ENCODE data around the gene STIM1. TPM values are rescaled to one million over a fixed set of nuclear protein-coding genes. Genes with fewer than 3 reads are reported as not detected.

STIM1 gene
- total RNA-seq, 1 experiment from 2014 or later = 93.6 TPM

GRCh38 chr11:3970108-3970507 lies 114.6 kb downstream of the STIM1 start:
- Histone ChIP-seq H3K4me1 (ENCODE audit: control insufficient read depth, insufficient read depth, low read length) (no peaks in the 10 kb centered on the region), H3K9me3 (ENCODE audit: control insufficient read depth, insufficient read depth, low read depth, low read length) (no peaks in the 10 kb centered on the region), H3K4me3 (ENCODE audit: low read depth in 2 of 2, low read length in 2 of 2) (no peak overlapping the region), H3K36me3 (ENCODE audit: control insufficient read depth, insufficient read depth, low read length) (no peaks in the 10 kb centered on the region), H3K27me3 (ENCODE audit: control insufficient read depth, insufficient read depth, low read length) (no peaks in the 10 kb centered on the region), H3K27ac (ENCODE audit: low read length) (no peak overlapping the region)
- in situ Hi-C loops (cut with HindIII; ENCODE audit: low pct_unique_long_range_greater_than_20kb, low sequenced_read_pairs) = no loop called here
- POLR2A ChIA-PET = interaction anchor here (0.7 to 0.8 kb wide), 2 partner anchors 74 to 295 kb away, joined by 4 to 10 read pairs; no protein-coding TSS in a partner anchor
- BruUV-seq (replicated peaks) = no TSS peak
- CTCF ChIA-PET = no interaction called here
- DNase-seq (ENCODE audit: low read depth, low spot score) = no peak
- intact Hi-C loops (cut with micrococcal nuclease; ENCODE audit: unreplicated experiment) = no loop called here
- no peak for ATAC-seq
- TF ChIP-seq, protein P1, sequence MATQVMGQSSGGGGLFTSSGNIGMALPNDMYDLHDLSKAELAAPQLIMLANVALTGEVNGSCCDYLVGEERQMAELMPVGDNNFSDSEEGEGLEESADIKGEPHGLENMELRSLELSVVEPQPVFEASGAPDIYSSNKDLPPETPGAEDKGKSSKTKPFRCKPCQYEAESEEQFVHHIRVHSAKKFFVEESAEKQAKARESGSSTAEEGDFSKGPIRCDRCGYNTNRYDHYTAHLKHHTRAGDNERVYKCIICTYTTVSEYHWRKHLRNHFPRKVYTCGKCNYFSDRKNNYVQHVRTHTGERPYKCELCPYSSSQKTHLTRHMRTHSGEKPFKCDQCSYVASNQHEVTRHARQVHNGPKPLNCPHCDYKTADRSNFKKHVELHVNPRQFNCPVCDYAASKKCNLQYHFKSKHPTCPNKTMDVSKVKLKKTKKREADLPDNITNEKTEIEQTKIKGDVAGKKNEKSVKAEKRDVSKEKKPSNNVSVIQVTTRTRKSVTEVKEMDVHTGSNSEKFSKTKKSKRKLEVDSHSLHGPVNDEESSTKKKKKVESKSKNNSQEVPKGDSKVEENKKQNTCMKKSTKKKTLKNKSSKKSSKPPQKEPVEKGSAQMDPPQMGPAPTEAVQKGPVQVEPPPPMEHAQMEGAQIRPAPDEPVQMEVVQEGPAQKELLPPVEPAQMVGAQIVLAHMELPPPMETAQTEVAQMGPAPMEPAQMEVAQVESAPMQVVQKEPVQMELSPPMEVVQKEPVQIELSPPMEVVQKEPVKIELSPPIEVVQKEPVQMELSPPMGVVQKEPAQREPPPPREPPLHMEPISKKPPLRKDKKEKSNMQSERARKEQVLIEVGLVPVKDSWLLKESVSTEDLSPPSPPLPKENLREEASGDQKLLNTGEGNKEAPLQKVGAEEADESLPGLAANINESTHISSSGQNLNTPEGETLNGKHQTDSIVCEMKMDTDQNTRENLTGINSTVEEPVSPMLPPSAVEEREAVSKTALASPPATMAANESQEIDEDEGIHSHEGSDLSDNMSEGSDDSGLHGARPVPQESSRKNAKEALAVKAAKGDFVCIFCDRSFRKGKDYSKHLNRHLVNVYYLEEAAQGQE (IDR thresholded peaks at IDR 0.05; ENCODE audit: insufficient read depth in 1 of 2, low read depth in 2 of 2, low read length in 1 of 2) = no peak
- TF ChIP-seq SIN3A (IDR thresholded peaks at IDR 0.05; ENCODE audit: borderline replicate concordance, insufficient read depth, low read depth, low read length) (no peak), CTCF (IDR thresholded peaks at IDR 0.05) (no peak)

GRCh38 chr11:3971756-3972404 lies 116.4 kb downstream of the STIM1 start:
- CTCF ChIA-PET = interaction anchor here (0.6 kb wide), 1 partner anchor 74 kb away, joined by 7 read pairs; no protein-coding TSS in a partner anchor
- TF ChIP-seq POLR2AphosphoS5 (IDR thresholded peaks at IDR 0.05; ENCODE audit: low read depth, low read length) = no peak
- TF ChIP-seq TCF7L2 (IDR thresholded peaks at IDR 0.05; ENCODE audit: low read depth, low read length) = no peak
- TF ChIP-seq SIN3A (IDR thresholded peaks at IDR 0.05; ENCODE audit: borderline replicate concordance, insufficient read depth, low read depth, low read length) = no peak
- TF ChIP-seq CTCF (IDR thresholded peaks at IDR 0.05) = no peak; the same call in 1 of the 2 replicates
- TF ChIP-seq, protein P1 (IDR thresholded peaks at IDR 0.05; ENCODE audit: insufficient read depth in 1 of 2, low read depth in 2 of 2, low read length in 1 of 2) = no peak
- ATAC-seq (no peak), DNase-seq (ENCODE audit: low read depth, low spot score) (no peak)
- in situ Hi-C loops (cut with HindIII; ENCODE audit: low pct_unique_long_range_greater_than_20kb, low sequenced_read_pairs) (no loop called here), intact Hi-C loops (cut with micrococcal nuclease; ENCODE audit: unreplicated experiment) (no loop called here)
- H3K27me3 ChIP-seq (ENCODE audit: control insufficient read depth, insufficient read depth, low read length) = no peaks in the 10 kb centered on the region
- POLR2A ChIA-PET = no interaction called here
- BruUV-seq (replicated peaks) = no TSS peak
- no peaks in the 10 kb centered on the region for H3K9me3 ChIP-seq (ENCODE audit: control insufficient read depth, insufficient read depth, low read depth, low read length)
- no peak overlapping the region for H3K4me3 ChIP-seq (ENCODE audit: low read depth in 2 of 2, low read length in 2 of 2)
- no peak overlapping the region for H3K27ac ChIP-seq (ENCODE audit: low read length)
- no peaks in the 10 kb centered on the region for H3K4me1 ChIP-seq (ENCODE audit: control insufficient read depth, insufficient read depth, low read length)
- H3K36me3 ChIP-seq (ENCODE audit: control insufficient read depth, insufficient read depth, low read length) = no peaks in the 10 kb centered on the region

All from Panc1 (cell line).